ENCODE data around the gene ESRRG.

DNA sequence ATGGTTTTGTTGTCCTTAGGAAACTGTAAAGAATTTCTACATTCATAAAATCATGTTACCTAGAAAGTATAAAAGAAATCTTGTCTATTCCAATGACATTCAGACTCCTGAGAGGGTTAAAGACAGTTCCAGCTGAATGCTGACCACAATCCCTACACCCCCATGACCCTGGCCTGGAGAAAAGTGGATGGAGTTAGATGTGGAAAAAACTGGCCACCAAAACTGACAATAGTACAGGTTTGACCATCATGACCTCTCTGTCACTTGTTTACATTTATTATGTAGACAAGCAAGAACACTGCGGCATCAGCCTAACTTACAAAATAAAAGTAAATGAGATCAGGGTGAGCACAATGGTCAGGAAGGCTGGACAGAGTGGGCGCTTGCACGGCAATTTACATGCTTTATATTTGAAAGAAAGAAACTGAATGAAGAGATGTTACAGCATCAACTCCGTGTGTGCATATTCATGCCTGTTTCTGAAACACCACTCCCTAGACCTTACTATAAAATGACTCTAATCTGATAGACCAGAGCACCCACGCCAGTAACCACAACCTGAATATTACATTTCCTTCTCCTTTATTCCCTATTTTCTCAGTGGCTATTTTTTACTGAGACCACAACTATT, 116.0 kb downstream of the ESRRG start:
- no peak for TF ChIP-seq CREB5 (CRISPR knock-in tag; IDR thresholded peaks at IDR 0.05; ENCODE audit: low read depth)
- TF ChIP-seq ZNF565 (CRISPR knock-in tag; conservative IDR thresholded peaks at IDR 0.05; ENCODE audit: low read depth), result no peak
- TF ChIP-seq ESRRG (CRISPR knock-in tag; IDR thresholded peaks at IDR 0.05), result no peak
- no peak for TF ChIP-seq ZFP3 (CRISPR knock-in tag; IDR thresholded peaks at IDR 0.05)
- TF ChIP-seq ZNF70 (CRISPR knock-in tag; IDR thresholded peaks at IDR 0.05), result no peak
- TF ChIP-seq GLIS3 (CRISPR knock-in tag; IDR thresholded peaks at IDR 0.05), result no peak
- TF ChIP-seq ZC3H10 (CRISPR knock-in tag; IDR thresholded peaks at IDR 0.05), result no peak

Measured in SK-N-SH treated with all-trans-retinoic acid at 6 μM for 48 hours (cell line).